H9 (cell line): ENCODE results near the gene KIAA1328. TPM values are rescaled to one million over a fixed set of nuclear protein-coding genes. Genes with fewer than 3 reads are reported as not detected.

Experiments used
- DNase-seq: peaks from one replicate; pipeline ENCODE4 v3.0.0-alpha.2; 2017
- H2AFZ ChIP-seq: one replicate; pipeline ENCODE4 v1.6.1; 2013; ENCODE audit warnings: mild to moderate bottlenecking, low read length, control low read depth, moderate library complexity
- H2AK5ac ChIP-seq: 2 replicates; pipeline ENCODE4 v1.6.1; 2013; ENCODE audit warnings: low read length, control low read depth, mixed read lengths; ENCODE audit not compliant: insufficient read length
- H2BK120ac ChIP-seq: one replicate; pipeline ENCODE4 v1.6.1; 2013; ENCODE audit warnings: low read depth, mild to moderate bottlenecking, low read length, control low read depth, inconsistent platforms; ENCODE audit not compliant: poor library complexity, severe bottlenecking
- H2BK12ac ChIP-seq: 2 replicates; pipeline ENCODE4 v1.6.1; 2013; ENCODE audit warnings: low read length, control low read depth, mixed read lengths, low read depth; ENCODE audit not compliant: insufficient read length
- H2BK15ac ChIP-seq: 2 replicates; pipeline ENCODE4 v1.6.1; 2013; ENCODE audit warnings: low read depth, low read length, control low read depth
- H2BK20ac ChIP-seq: one replicate; pipeline ENCODE4 v1.6.1; 2013; ENCODE audit warnings: low read depth, mild to moderate bottlenecking, low read length, control low read depth, inconsistent platforms; ENCODE audit not compliant: poor library complexity, severe bottlenecking
- H2BK5ac ChIP-seq: 2 replicates; pipeline ENCODE4 v1.6.1; 2013; ENCODE audit warnings: low read length, control low read depth, mixed read lengths; ENCODE audit not compliant: insufficient read length
- H3K14ac ChIP-seq: 2 replicates; pipeline ENCODE4 v1.6.1; 2013; ENCODE audit warnings: low read length, control low read depth; ENCODE audit not compliant: insufficient read depth
- H3K18ac ChIP-seq: 2 replicates; pipeline ENCODE4 v1.6.1; 2013; ENCODE audit warnings: low read depth, mild to moderate bottlenecking, mixed read lengths, low read length, control low read depth; ENCODE audit not compliant: insufficient read length
- H3K23ac ChIP-seq: 2 replicates; pipeline ENCODE4 v1.6.1; 2013; ENCODE audit warnings: low read length, control low read depth, mixed read lengths, low read depth; ENCODE audit not compliant: insufficient read length
- H3K23me2 ChIP-seq: 2 replicates; pipeline ENCODE4 v1.6.1; 2013; ENCODE audit warnings: low read depth, mild to moderate bottlenecking, mixed read lengths, low read length, control low read depth; ENCODE audit not compliant: insufficient read length, poor library complexity, severe bottlenecking
- H3K27ac ChIP-seq: 2 replicates; pipeline ENCODE4 v1.5.1; 2013; ENCODE audit warnings: low read length, control low read depth, mixed read lengths, low read depth; ENCODE audit not compliant: insufficient read length
- H3K27me3 ChIP-seq: 2 replicates; pipeline ENCODE4 v1.6.1; 2013; ENCODE audit warnings: low read length, control low read depth, inconsistent platforms; ENCODE audit not compliant: insufficient read depth
- H3K4ac ChIP-seq: 2 replicates; pipeline ENCODE4 v1.6.1; 2013; ENCODE audit warnings: low read depth, mild to moderate bottlenecking, control low read depth, inconsistent platforms, low read length, moderate library complexity
- H3K4me1 ChIP-seq: 2 replicates; pipeline ENCODE4 v1.6.1; 2013; ENCODE audit warnings: low read length, control low read depth, inconsistent platforms; ENCODE audit not compliant: insufficient read depth
- H3K4me2 ChIP-seq: 2 replicates; pipeline ENCODE4 v1.6.1; 2013; ENCODE audit warnings: low read length, control low read depth, mixed read lengths; ENCODE audit not compliant: insufficient read length, insufficient read depth
- H3K56ac ChIP-seq: 2 replicates; pipeline ENCODE4 v1.6.1; 2013; ENCODE audit warnings: low read depth, mild to moderate bottlenecking, mixed read lengths, low read length, control low read depth; ENCODE audit not compliant: insufficient read length
- H3K79me1 ChIP-seq: 2 replicates; pipeline ENCODE4 v1.6.1; 2013; ENCODE audit warnings: low read depth, mild to moderate bottlenecking, moderate library complexity, low read length, control low read depth, inconsistent platforms; ENCODE audit not compliant: insufficient read depth, poor library complexity, severe bottlenecking
- H3K79me2 ChIP-seq: 2 replicates; pipeline ENCODE4 v1.6.1; 2013; ENCODE audit warnings: low read length, control low read depth, inconsistent platforms; ENCODE audit not compliant: insufficient read depth
- H3K9ac ChIP-seq: 2 replicates; pipeline ENCODE4 v1.6.1; 2013; ENCODE audit warnings: low read length, control low read depth, mixed read lengths; ENCODE audit not compliant: insufficient read length; ENCODE audit errors: extremely low read depth
- H3K9me3 ChIP-seq: one replicate; pipeline ENCODE4 v1.6.1; 2013; ENCODE audit warnings: low read depth, low read length, inconsistent platforms; ENCODE audit not compliant: control insufficient read depth
- H3T11ph ChIP-seq: one replicate; pipeline ENCODE4 v1.6.1; 2013; ENCODE audit warnings: mild to moderate bottlenecking, low read length, control low read depth, inconsistent platforms
- H4K20me1 ChIP-seq: one replicate; pipeline ENCODE4 v1.6.1; 2013; ENCODE audit not compliant: control insufficient read depth, insufficient read length, insufficient read depth
- H4K5ac ChIP-seq: 2 replicates; pipeline ENCODE4 v1.6.1; 2013; ENCODE audit warnings: low read depth, mild to moderate bottlenecking, mixed read lengths, low read length, control low read depth; ENCODE audit not compliant: insufficient read length
- H4K8ac ChIP-seq: replicated peaks from 2 replicates; pipeline ENCODE4 v1.6.1; 2013; ENCODE audit warnings: low read length, control low read depth, mixed read lengths, low read depth; ENCODE audit not compliant: insufficient read length
- H4K91ac ChIP-seq: 2 replicates; pipeline ENCODE4 v1.6.1; 2013; ENCODE audit warnings: low read depth, mild to moderate bottlenecking, moderate library complexity, mixed read lengths, low read length, control low read depth; ENCODE audit not compliant: insufficient read length
- H3K27ac Mint-ChIP-seq, 3 experiments: 2 replicates in 2 of 3; 3 replicates in 1 of 3; pipeline ENCODE4 v1.8.0; 2020 to 2021; ENCODE audit warnings: mixed read lengths in 3 of 3, mild to moderate bottlenecking in 1 of 3, moderate library complexity in 1 of 3
- H3K27me3 Mint-ChIP-seq: 2 replicates; pipeline ENCODE4 v1.8.0; 2021; ENCODE audit warnings: low read depth, mild to moderate bottlenecking, moderate library complexity, mixed read lengths
- H3K36me3 Mint-ChIP-seq, 3 experiments: 2 replicates in 2 of 3; 3 replicates in 1 of 3; pipeline ENCODE4 v1.8.0; 2020 to 2021; ENCODE audit warnings: low read depth in 3 of 3, mixed read lengths in 3 of 3; ENCODE audit not compliant: insufficient read depth in 1 of 3
- H3K4me1 Mint-ChIP-seq, 2 experiments: 2 replicates each; pipeline ENCODE4 v1.8.0; 2020; ENCODE audit warnings: mixed read lengths in 2 of 2
- H3K4me3 Mint-ChIP-seq, 2 experiments: 2 replicates in 1 of 2; 3 replicates in 1 of 2; pipeline ENCODE4 v1.8.0; 2020 to 2021; ENCODE audit warnings: mild to moderate bottlenecking in 2 of 2, mixed read lengths in 2 of 2, moderate library complexity in 1 of 2
- H3K9me3 Mint-ChIP-seq, 2 experiments: 2 replicates in 1 of 2; 3 replicates in 1 of 2; pipeline ENCODE4 v1.8.0; 2020; ENCODE audit warnings: mild to moderate bottlenecking in 2 of 2, mixed read lengths in 2 of 2, moderate library complexity in 1 of 2
- CTCF ChIP-seq: fragments of 200-600 bp; sonication (generic); conservative IDR thresholded peaks from 3 replicates; pipeline ENCODE4 v1.8.0; 2021; ENCODE audit warnings: antibody characterized with exemption, mild to moderate bottlenecking
- WGBS: extraction: QIAGEN DNeasy Blood & Tissue Kit; methylation state at CpG from one replicate; pipeline ENCODE4 v1.1.7; 2013; ENCODE audit warnings: missing lambda C conversion rate, low lambda C conversion rate, mixed read lengths; ENCODE audit not compliant: insufficient read length; ENCODE audit errors: extremely low coverage; 5-methylcytosine and 5-hydroxymethylcytosine counted together
- total RNA-seq: library from RNA; stranded (reverse); gene quantifications from 2 replicates; pipeline ENCODE4 v1.2.1, GENCODE V29; 2021

KIAA1328 gene
- total RNA-seq, 1 experiment from 2014 or later = 4.9 TPM

DNA sequence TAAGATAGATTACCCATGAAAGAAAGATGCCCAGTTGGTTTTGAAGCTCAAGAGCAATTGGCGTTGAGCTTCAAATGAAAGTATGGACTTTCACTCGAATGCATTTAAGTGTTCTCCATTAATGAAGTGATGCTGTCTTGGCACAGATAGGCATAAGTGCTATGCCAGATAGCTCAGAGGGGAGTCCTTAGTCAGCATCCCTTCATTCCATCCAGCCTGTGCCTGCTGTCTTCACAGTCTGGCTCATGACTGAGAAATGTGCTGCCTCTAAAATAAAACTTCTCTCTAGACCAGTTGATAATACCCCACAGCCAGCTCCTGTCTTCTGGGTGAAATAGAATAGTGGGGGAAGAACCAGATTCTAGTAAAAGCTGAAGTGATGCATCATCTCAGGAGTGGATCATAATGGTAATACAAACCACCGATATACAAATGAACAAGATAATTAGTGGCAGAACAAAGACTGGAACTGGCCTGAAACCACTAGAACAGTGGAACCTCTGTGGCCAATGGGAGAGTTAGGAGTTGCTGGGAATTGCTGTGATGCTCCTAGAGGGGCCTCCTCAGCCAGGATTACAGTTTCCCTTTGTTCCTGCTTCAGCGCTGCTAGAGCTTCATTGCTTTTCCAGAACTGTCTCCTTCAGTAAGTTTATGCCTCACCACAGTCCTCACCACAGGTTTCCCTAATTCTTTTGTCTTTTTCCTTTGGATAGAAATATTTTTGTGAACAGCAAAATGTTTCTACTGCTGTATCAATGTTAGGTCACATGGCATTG lies 359.3 kb downstream of the KIAA1328 start:
- Histone ChIP-seq H2AFZ (no peak overlapping the region), H4K91ac (no peak overlapping the region), H2BK20ac (no peak overlapping the region), H3K27ac (no peak overlapping the region), H3K27me3 (no peaks in the 10 kb centered on the region), H3K4me2 (no peak overlapping the region), H2BK120ac (no peak overlapping the region), H2BK15ac (no peak overlapping the region), H3K4ac (no peak overlapping the region), H2AK5ac (no peak overlapping the region), H4K20me1 (no peaks in the 10 kb centered on the region), H3T11ph (no peak overlapping the region), H3K79me1 (no peaks in the 10 kb centered on the region), H4K5ac (no peak overlapping the region), H3K56ac (no peak overlapping the region), H3K79me2 (no peaks in the 10 kb centered on the region), H3K9ac (no peak overlapping the region), H2BK5ac (no peak overlapping the region), H4K8ac (no peak overlapping the region), H3K4me1 (no peaks in the 10 kb centered on the region), H3K9me3 (no peaks in the 10 kb centered on the region), H3K18ac (no peak overlapping the region), H3K23me2 (no peaks in the 10 kb centered on the region), H3K14ac (no peak overlapping the region), H2BK12ac (no peak overlapping the region), H3K23ac (no peak overlapping the region)
- Mint-ChIP-seq H3K36me3 (no peaks in the 10 kb centered on the region), H3K27me3 (no peaks in the 10 kb centered on the region), H3K4me1 (peaks cover 12 to 16% of the 10 kb centered on the region in 2 experiments), H3K27ac (no peak overlapping the region), H3K9me3 (no peaks in the 10 kb centered on the region; a peak in 1 of 5 replicates), H3K4me3 (no peak overlapping the region)
- no peak for TF ChIP-seq CTCF
- DNase-seq = no peak
- WGBS = no CpG with 5 or more reads among the region's 4 CpGs
